Tibial nerve (tissue), 4 donors: ENCODE measurements around the gene HS3ST3B1. TPM values are rescaled to one million over a fixed set of nuclear protein-coding genes. Genes with fewer than 3 reads are reported as not detected.

Experiments used
- DNase-seq, 2 donors: peaks; one replicate each; pipeline ENCODE4 v3.0.0-alpha.2; 2019; ENCODE audit warnings: low spot score in 2 of 2
- H3K27ac ChIP-seq, 4 donors: fragments of 200-600 bp; sonication (generic) in 3 of 4; one replicate each; pipeline ENCODE4 v1.5.1; 2017 to 2019; ENCODE audit warnings: mild to moderate bottlenecking in 1 of 4
- H3K27me3 ChIP-seq, 2 donors: fragments of 200-600 bp; sonication (generic) in 1 of 2; one replicate each; pipeline versions ENCODE4 v1.5.1 to v1.6.0; 2017 to 2019
- H3K36me3 ChIP-seq, 3 donors: fragments of 200-600 bp; sonication (generic); one replicate each; pipeline ENCODE4 v1.5.1; 2018 to 2019
- H3K4me1 ChIP-seq, 4 donors: fragments of 200-600 bp; sonication (generic) in 3 of 4; one replicate each; pipeline ENCODE4 v1.5.1; 2017 to 2019
- H3K4me3 ChIP-seq, 4 donors: fragments of 200-600 bp; sonication (generic) in 3 of 4; one replicate each; pipeline ENCODE4 v1.5.1; 2017 to 2019; ENCODE audit warnings: mild to moderate bottlenecking in 1 of 4, moderate library complexity in 1 of 4
- H3K9me3 ChIP-seq, 4 donors: fragments of 200-600 bp; sonication (generic) in 3 of 4; one replicate each; pipeline ENCODE4 v1.5.1; 2017 to 2019
- CTCF ChIP-seq, 5 experiments: fragments of 200-600 bp in 3 of 5; fragments of 450-650 bp in 2 of 5; sonication (generic) in 3 of 5; IDR thresholded peaks; one replicate each; pipeline ENCODE4 v1.5.1; 2016 to 2019; ENCODE audit warnings: antibody characterized with exemption in 5 of 5, mild to moderate bottlenecking in 3 of 5, moderate library complexity in 2 of 5
- EP300 ChIP-seq, 2 donors: sonication (generic); formaldehyde crosslinking; IDR thresholded peaks; one replicate each; pipeline ENCODE4 v1.6.1; 2017; ENCODE audit warnings: antibody characterized with exemption in 2 of 2, mild to moderate bottlenecking in 1 of 2
- POLR2A ChIP-seq, 2 donors: fragments of 450-650 bp; IDR thresholded peaks; one replicate each; pipeline ENCODE4 v1.6.1; 2017; ENCODE audit warnings: antibody characterized with exemption in 2 of 2, mild to moderate bottlenecking in 2 of 2, moderate library complexity in 2 of 2
- WGBS, 2 donors: methylation state at CpG; one replicate each; pipeline ENCODE4 v1.1.5; 2018; 5-methylcytosine and 5-hydroxymethylcytosine counted together
- total RNA-seq, 4 donors: library from RNA; depleted of rRNA; stranded (reverse); fragments of >200 nt; gene quantifications; one replicate each; pipeline ENCODE4 v1.1.0, GENCODE V29; 2016

The HS3ST3B1 gene
- total RNA-seq, 4 donors from 2014 or later = 0.39 to 1.1 (median 0.97) TPM

DNA sequence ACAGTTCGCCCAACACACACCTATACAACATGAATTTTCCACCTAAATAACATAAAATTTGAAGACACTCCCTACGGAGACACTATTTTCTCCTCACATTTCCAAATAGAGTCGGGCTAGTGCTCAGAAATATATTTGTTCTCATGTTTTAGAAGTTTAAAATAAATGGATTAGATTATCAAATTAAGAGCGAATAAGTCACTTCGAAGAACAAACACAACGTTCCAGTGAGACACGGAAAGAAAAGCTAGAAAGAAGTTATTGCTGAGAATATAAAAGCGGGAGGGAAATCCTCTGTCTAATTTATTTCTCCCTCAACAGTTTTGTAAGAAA lies 2.0 kb upstream of the HS3ST3B1 start:
- H3K4me3 ChIP-seq = peak overlapping the region in 1 of 4 donors; percentile 59
- no peaks in the 10 kb centered on the region for H3K9me3 ChIP-seq
- TF ChIP-seq EP300 (IDR thresholded peaks at IDR 0.05) (no peak), CTCF (IDR thresholded peaks at IDR 0.05) (no peak), POLR2A (IDR thresholded peaks at IDR 0.05) (no peak)
- peaks cover 0 to 75% (median 29%) of the 10 kb centered on the region in 4 donors for H3K4me1 ChIP-seq
- H3K27me3 ChIP-seq = peaks cover 3 to 98% of the 10 kb centered on the region in 2 donors
- H3K36me3 ChIP-seq = no peaks in the 10 kb centered on the region
- 13 to 18% methylated on average over 8 of the region's 8 CpGs for WGBS, 2 donors
- DNase-seq = no peak
- H3K27ac ChIP-seq = no peak overlapping the region

- no peak overlapping the region for H3K27ac ChIP-seq
- peak overlapping the region in 3 of 4 donors; percentile 1 to 59 (median 22) for H3K4me3 ChIP-seq
- H3K36me3 ChIP-seq = no peaks in the 10 kb centered on the region
- H3K27me3 ChIP-seq = peaks cover 3 to 98% of the 10 kb centered on the region in 2 donors
- WGBS, 2 donors = 2 to 4% methylated on average over 38 to 49 of the region's 52 CpGs
- no peak for DNase-seq
- peaks cover 0 to 78% (median 29%) of the 10 kb centered on the region in 4 donors for H3K4me1 ChIP-seq
- no peaks in the 10 kb centered on the region for H3K9me3 ChIP-seq
- TF ChIP-seq POLR2A (IDR thresholded peaks at IDR 0.05) (no peak), CTCF (IDR thresholded peaks at IDR 0.05) (no peak), EP300 (IDR thresholded peaks at IDR 0.05) (no peak)
Measured at GRCh38 chr17:14299280-14300141, 1.4 kb upstream of the HS3ST3B1 start.

- Histone ChIP-seq H3K4me3 (peak overlapping the region; percentile 27 to 63 (median 46)), H3K27ac (peak overlapping the region in 2 of 4 donors; percentile 0 to 77), H3K27me3 (peaks cover 3 to 97% of the 10 kb centered on the region in 2 donors), H3K36me3 (no peaks in the 10 kb centered on the region), H3K9me3 (no peaks in the 10 kb centered on the region), H3K4me1 (peaks cover 0 to 77% (median 29%) of the 10 kb centered on the region in 4 donors)
- no peak for TF ChIP-seq POLR2A (IDR thresholded peaks at IDR 0.05)
- TF ChIP-seq EP300 (IDR thresholded peaks at IDR 0.05) = no peak
- TF ChIP-seq CTCF (IDR thresholded peaks at IDR 0.05) = no peak
- DNase-seq = no peak
- whole genome bisulfite sequencing, 2 donors = 1% methylated on average over 34 to 36 of the region's 90 CpGs
Measured at GRCh38 chr17:14301279-14302090, 604 bp downstream of the HS3ST3B1 start.

DNA sequence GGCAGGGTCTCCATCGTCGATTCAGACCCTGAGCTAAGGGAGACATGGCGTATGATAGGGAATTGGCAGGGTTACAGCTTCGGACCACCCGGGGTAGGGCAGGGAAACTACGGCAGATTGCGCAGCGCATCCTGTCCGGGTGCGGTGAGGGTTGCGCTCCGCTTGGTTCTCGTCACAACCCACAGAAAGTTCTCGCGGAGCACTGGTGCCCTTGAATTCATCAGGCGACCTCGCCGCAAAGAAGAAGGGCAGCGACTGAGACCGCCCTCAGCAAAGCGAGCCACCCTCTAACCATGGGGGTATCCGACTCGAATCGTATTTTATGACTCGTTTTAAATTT lies 1.2 kb downstream of the HS3ST3B1 start:
- WGBS, 2 donors = 0 to 3% methylated on average over 18 to 25 of the region's 25 CpGs
- peaks cover 3 to 97% of the 10 kb centered on the region in 2 donors for H3K27me3 ChIP-seq
- DNase-seq = no peak
- peaks cover 0 to 71% (median 28%) of the 10 kb centered on the region in 4 donors for H3K4me1 ChIP-seq
- H3K27ac ChIP-seq = peak overlapping the region in 1 of 4 donors; percentile 77
- TF ChIP-seq CTCF (IDR thresholded peaks at IDR 0.05) = no peak
- TF ChIP-seq EP300 (IDR thresholded peaks at IDR 0.05) = no peak
- TF ChIP-seq POLR2A (IDR thresholded peaks at IDR 0.05) = no peak
- H3K9me3 ChIP-seq = no peaks in the 10 kb centered on the region
- no peaks in the 10 kb centered on the region for H3K36me3 ChIP-seq
- H3K4me3 ChIP-seq = peak overlapping the region; percentile 13 to 63 (median 46)
